Measurements from ENCODE around the gene TPM1. TPM values are rescaled to one million over a fixed set of nuclear protein-coding genes. Genes with fewer than 3 reads are reported as not detected.

Gene TPM1
- total RNA-seq, 1 experiment from 2014 or later = 22.5 TPM

GRCh38 chr15:63093486-63094205 is 51.1 kb downstream of the TPM1 start (continued):
- no peak for TF ChIP-seq ZBTB33 (IDR thresholded peaks at IDR 0.05; ENCODE audit: extremely low read depth, insufficient replicate concordance, low read length)
- no peak for TF ChIP-seq ZNF274 (IDR thresholded peaks at IDR 0.05; ENCODE audit: low read depth, low read length)

GRCh38 chr15:63094495-63094931 is 52.0 kb downstream of the TPM1 start:
- no peaks in the 10 kb centered on the region for H3K4me1 ChIP-seq (ENCODE audit: control insufficient read depth in 1 of 2, insufficient read depth in 2 of 2, low read length in 2 of 2)
- H3K36me3 ChIP-seq (ENCODE audit: control insufficient read depth in 1 of 2, insufficient read depth in 2 of 2, low read length in 2 of 2) = no peaks in the 10 kb centered on the region
- no peaks in the 10 kb centered on the region for H3K9me2 ChIP-seq (ENCODE audit: insufficient read depth)
- H3K4me3 ChIP-seq (replicated peaks in 1 of 2; ENCODE audit: low read depth in 1 of 2, low read length in 2 of 2) = no peak overlapping the region
- no peak overlapping the region for H3K27ac ChIP-seq (ENCODE audit: low read depth, low read length)
- RAD21 ChIA-PET (ENCODE audit: low non-redundant PET in 1 of 2, low total read pairs in 2 of 2, uncharacterized antibody in 2 of 2, unreplicated experiment in 2 of 2) = interaction anchor here in 1 of 2 experiments (0.6 kb wide), 1 partner anchor 489 kb away, joined by 3 read pairs; no protein-coding TSS in a partner anchor
- no peak overlapping the region for H2AFZ ChIP-seq (ENCODE audit: low read depth, low read length, poor library complexity, severe bottlenecking)
- DNase-seq (ENCODE audit: low read depth, low spot score) (no peak), ATAC-seq (no peak)
- POLR2A ChIA-PET = no interaction called here
- no peak overlapping the region for H3K4me2 ChIP-seq (ENCODE audit: low read length)
- H3K9me3 ChIP-seq (ENCODE audit: control insufficient read depth in 1 of 2, insufficient read depth in 1 of 2, low read depth in 1 of 2, low read length in 2 of 2) = no peaks in the 10 kb centered on the region
- no peaks in the 10 kb centered on the region for H4K20me1 ChIP-seq (ENCODE audit: insufficient read depth)
- CTCF ChIA-PET = interaction anchor here (1.2 to 3.7 kb wide), 5 partner anchors 17 to 312 kb away, joined by 3 to 26 read pairs (median 13); no protein-coding TSS in a partner anchor
- TF ChIP-seq YY1 (IDR thresholded peaks at IDR 0.05; ENCODE audit: extremely low read depth, insufficient replicate concordance, low read depth, low read length) (no peak), ZNF274 (IDR thresholded peaks at IDR 0.05; ENCODE audit: low read depth, low read length) (no peak), RAD21 (IDR thresholded peaks at IDR 0.05; ENCODE audit: low read depth) (no peak), JUND (IDR thresholded peaks at IDR 0.05) (no peak), MAX (IDR thresholded peaks at IDR 0.05) (no peak), POLR2A (IDR thresholded peaks at IDR 0.05; ENCODE audit: borderline replicate concordance, extremely low read depth, insufficient read depth, insufficient read length) (no peak), EZH2phosphoT487 (IDR thresholded peaks at IDR 0.05; ENCODE audit: borderline replicate concordance) (no peak), FOSL1 (IDR thresholded peaks at IDR 0.05; ENCODE audit: low read depth) (no peak), CBX3 (IDR thresholded peaks at IDR 0.05; ENCODE audit: low read depth) (no peak), EZH2 (IDR thresholded peaks at IDR 0.05) (no peak), SIN3A (IDR thresholded peaks at IDR 0.05; ENCODE audit: low read depth) (no peak), ZFX (IDR thresholded peaks at IDR 0.05) (no peak), SP1 (IDR thresholded peaks at IDR 0.05; ENCODE audit: low read depth) (no peak), CEBPB (IDR thresholded peaks at IDR 0.05; ENCODE audit: low read depth) (no peak), REST (IDR thresholded peaks at IDR 0.05; ENCODE audit: low read depth) (no peak)
- no peak overlapping the region for H3K9ac ChIP-seq (ENCODE audit: low read length)
- no TSS peak for BruUV-seq (replicated peaks)
- H3K79me2 ChIP-seq (ENCODE audit: insufficient read depth, low read length) = no peaks in the 10 kb centered on the region
- intact Hi-C loops (cut with micrococcal nuclease) = no loop called here
- no peaks in the 10 kb centered on the region for H3K27me3 ChIP-seq (ENCODE audit: insufficient read depth, low read length)

Measured in HCT116 (cell line).